DOHH2 (cell line): ENCODE data around the gene SIPA1L3.

Experiments
- H3F3A ChIP-seq: fragments of 200-600 bp; sonication (generic), shearing (Covaris generic); 2 replicates; pipeline ENCODE4 v1.6.0; 2016; ENCODE audit warnings: antibody characterized with exemption, mild to moderate bottlenecking; ENCODE audit not compliant: control insufficient read depth, insufficient read depth
- H3K27ac ChIP-seq: fragments of 200-600 bp; sonication (generic); 2 replicates; pipeline ENCODE4 v1.5.1; 2014; ENCODE audit warnings: low read depth, mild to moderate bottlenecking, low read length, moderate library complexity
- H3K27me3 ChIP-seq: fragments of 200-600 bp; sonication (generic); 2 replicates; pipeline ENCODE4 v1.6.1; 2014; ENCODE audit warnings: mild to moderate bottlenecking, low read length, mixed read lengths; ENCODE audit not compliant: control insufficient read depth
- H3K36me3 ChIP-seq: fragments of 200-600 bp; sonication (generic); 2 replicates; pipeline ENCODE4 v1.6.1; 2014; ENCODE audit warnings: mild to moderate bottlenecking, low read length, moderate library complexity, mixed read lengths; ENCODE audit not compliant: control insufficient read depth
- H3K4me1 ChIP-seq: fragments of 200-600 bp; sonication (generic); 2 replicates; pipeline ENCODE4 v1.6.1; 2014; ENCODE audit warnings: mild to moderate bottlenecking, low read length, mixed read lengths; ENCODE audit not compliant: control insufficient read depth
- H3K4me2 ChIP-seq: fragments of 200-600 bp; sonication (generic); 2 replicates; pipeline ENCODE4 v1.6.0; 2014; ENCODE audit warnings: mild to moderate bottlenecking, low read length, moderate library complexity
- H3K4me3 ChIP-seq: fragments of 200-600 bp; sonication (generic); 2 replicates; pipeline ENCODE4 v1.5.1; 2014; ENCODE audit warnings: mild to moderate bottlenecking, low read length, mixed read lengths
- H3K79me2 ChIP-seq: fragments of 200-600 bp; sonication (generic); 2 replicates; pipeline ENCODE4 v1.6.1; 2014; ENCODE audit warnings: mild to moderate bottlenecking, low read length, mixed read lengths; ENCODE audit not compliant: control insufficient read depth
- H3K9me2 ChIP-seq: fragments of 200-600 bp; sonication (generic); replicated peaks from 2 replicates; pipeline ENCODE4 v1.6.1; 2014; ENCODE audit warnings: mild to moderate bottlenecking, low read length, mixed read lengths; ENCODE audit not compliant: control insufficient read depth
- H3K9me3 ChIP-seq: fragments of 200-600 bp; sonication (generic); 2 replicates; pipeline ENCODE4 v1.6.1; 2014; ENCODE audit warnings: antibody characterized with exemption, low read length, mixed read lengths; ENCODE audit not compliant: control insufficient read depth, insufficient read depth
- H4K20me1 ChIP-seq: fragments of 200-600 bp; sonication (generic); 2 replicates; pipeline ENCODE4 v1.6.0; 2014; ENCODE audit warnings: low read depth, mild to moderate bottlenecking, antibody characterized with exemption, low read length, moderate library complexity; ENCODE audit not compliant: control insufficient read depth, insufficient read depth
- EZH2phosphoT487 ChIP-seq: fragments of 200-600 bp; sonication (generic); IDR thresholded peaks from 2 replicates; pipeline ENCODE4 v1.6.1; 2017; ENCODE audit warnings: borderline replicate concordance, mild to moderate bottlenecking, antibody characterized with exemption, low read length, moderate library complexity, mixed read lengths
- TF ChIP-seq, protein P1 (sequence below): fragments of 200-600 bp; sonication (generic); IDR thresholded peaks from one replicate; pipeline ENCODE4 v1.5.1; 2014; ENCODE audit warnings: antibody characterized with exemption, mild to moderate bottlenecking, low read depth, low read length; ENCODE audit not compliant: poor library complexity, severe bottlenecking

The SIPA1L3 gene

DNA sequence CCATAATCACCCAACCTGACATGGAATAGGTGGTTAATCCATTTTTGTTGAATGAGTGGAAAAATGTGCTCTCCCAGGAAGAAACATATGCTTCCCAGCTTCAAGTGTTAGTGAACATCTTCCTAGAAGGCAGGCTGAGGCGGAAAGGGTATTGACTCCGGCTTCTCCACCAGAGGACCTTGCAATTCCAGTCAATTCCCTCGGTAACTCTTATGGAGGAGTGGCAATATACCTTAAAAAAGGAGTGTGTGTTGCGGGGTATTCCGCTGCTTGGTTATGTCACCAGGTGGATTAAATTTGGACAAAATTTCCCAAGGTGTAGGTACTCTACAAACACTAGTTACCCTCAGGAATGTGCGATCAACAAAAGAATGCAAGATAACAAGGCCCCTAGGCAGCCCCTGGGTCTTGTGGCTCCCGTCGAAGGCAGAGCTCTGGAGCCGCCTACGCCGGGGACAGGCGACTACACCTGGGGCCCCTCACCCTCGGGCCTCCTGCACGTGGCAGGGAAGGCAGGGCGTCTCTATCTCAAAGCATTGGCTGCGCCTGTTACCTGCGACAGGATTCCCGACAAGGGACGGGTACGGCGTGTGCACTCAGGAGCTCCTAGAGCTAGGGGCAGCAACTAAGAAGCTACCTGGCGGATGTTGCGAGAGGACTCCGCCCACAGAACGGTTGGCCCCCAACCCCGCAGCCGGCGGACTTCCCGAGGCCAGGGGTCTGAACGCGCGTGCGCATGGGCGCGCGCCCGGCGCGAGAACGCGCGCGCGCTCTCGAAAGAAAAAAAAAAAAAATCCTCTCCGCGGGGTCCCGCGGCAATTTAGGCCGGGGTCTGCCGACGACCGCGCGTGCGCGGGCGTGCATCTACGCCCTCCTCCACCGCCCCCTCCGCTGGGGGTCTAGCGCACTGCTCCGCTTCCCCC is 801 bp upstream of the SIPA1L3 start, which contains the start of gene WDR87:
WDR87 (minus strand) TSS at position 649 of the 923 bp plus-strand sequence. CDS start 8,355 bp downstream, outside the sequence.
- peaks cover 45% of the 10 kb centered on the region for H3K79me2 ChIP-seq
- no peaks in the 10 kb centered on the region for H3K9me2 ChIP-seq
- no peak for TF ChIP-seq EZH2phosphoT487
- TF ChIP-seq, protein P1, sequence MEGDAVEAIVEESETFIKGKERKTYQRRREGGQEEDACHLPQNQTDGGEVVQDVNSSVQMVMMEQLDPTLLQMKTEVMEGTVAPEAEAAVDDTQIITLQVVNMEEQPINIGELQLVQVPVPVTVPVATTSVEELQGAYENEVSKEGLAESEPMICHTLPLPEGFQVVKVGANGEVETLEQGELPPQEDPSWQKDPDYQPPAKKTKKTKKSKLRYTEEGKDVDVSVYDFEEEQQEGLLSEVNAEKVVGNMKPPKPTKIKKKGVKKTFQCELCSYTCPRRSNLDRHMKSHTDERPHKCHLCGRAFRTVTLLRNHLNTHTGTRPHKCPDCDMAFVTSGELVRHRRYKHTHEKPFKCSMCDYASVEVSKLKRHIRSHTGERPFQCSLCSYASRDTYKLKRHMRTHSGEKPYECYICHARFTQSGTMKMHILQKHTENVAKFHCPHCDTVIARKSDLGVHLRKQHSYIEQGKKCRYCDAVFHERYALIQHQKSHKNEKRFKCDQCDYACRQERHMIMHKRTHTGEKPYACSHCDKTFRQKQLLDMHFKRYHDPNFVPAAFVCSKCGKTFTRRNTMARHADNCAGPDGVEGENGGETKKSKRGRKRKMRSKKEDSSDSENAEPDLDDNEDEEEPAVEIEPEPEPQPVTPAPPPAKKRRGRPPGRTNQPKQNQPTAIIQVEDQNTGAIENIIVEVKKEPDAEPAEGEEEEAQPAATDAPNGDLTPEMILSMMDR, result no peak
- H3K4me3 ChIP-seq, result peak within 1 kb of the TSS; percentile 87
- peaks cover 11% of the 10 kb centered on the region; the same call in 1 of the 2 replicates for H3F3A ChIP-seq
- peaks cover 60% of the 10 kb centered on the region for H3K4me1 ChIP-seq
- no peaks in the 10 kb centered on the region for H4K20me1 ChIP-seq
- H3K27ac ChIP-seq, result peak within 1 kb of the TSS; percentile 83
- no peaks in the 10 kb centered on the region for H3K27me3 ChIP-seq
- H3K9me3 ChIP-seq, result no peaks in the 10 kb centered on the region
- H3K36me3 ChIP-seq, result peaks cover 12% of the 10 kb centered on the region
- peak within 1 kb of the TSS; percentile 95 for H3K4me2 ChIP-seq

DNA sequence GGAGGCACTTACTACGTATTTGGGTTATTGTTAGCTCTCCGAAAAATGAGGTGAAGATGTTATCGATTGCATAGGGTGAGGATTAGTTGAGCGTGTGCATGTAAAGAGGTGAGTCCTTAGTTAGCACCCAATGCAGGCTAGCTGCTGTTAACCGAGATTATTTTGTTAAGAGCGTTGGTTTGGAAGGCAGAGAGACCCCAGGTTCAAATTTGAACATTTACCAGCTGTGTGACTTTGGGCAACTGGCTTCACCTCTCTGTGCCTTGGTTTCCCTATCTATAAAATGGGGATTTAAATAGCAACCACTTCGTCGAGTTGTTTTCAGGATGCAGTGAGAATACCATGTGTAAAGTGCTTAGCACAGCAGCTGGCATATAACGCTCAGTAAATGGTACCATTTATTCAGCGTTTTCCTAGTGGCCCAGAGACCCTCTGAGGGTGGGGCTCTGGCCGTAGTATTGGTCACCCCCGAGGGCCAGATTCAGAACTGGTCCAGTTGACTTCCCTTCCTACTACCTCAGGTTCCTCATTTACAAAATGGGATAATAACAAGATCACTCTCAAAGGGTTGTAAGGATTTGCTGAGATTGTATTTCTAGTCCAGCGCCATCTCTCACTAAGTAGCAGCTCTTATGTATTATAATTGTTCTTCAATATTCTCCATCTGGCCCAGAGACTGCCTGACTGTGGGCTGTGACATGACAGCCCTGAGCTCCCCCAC is 887 bp downstream of the SIPA1L3 start:
- Histone ChIP-seq H3F3A (peaks cover 17% of the 10 kb centered on the region), H3K27ac (peak overlapping the region; percentile 83)

DNA sequence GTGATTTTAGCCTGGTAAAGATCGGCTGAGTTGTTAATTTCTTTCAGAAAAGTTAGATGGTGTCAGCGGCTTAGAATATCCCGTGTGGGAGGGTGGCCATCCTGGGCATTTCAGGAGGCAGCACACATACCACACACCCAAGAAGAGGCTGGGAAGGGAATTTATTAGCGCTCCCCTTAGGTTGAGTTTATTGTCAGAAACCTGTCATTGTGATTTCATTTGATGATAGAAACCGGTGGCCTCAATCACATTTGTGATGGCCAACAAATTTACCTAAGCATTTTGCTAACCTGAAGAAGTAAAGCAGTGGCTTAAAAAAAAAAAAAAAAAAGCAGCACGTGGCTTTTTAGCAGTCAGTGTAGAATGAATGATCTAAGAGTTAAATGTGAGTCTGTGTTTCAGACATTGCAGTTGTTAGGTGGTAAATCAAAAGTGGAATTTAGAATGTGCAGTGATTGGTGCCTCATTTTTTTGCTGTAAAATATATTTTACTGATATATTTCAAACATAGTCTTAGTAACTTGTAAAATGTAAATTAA is 2.7 kb downstream of the SIPA1L3 start:
- TF ChIP-seq EZH2phosphoT487, result no peak
- TF ChIP-seq, protein P1, result no peak
- Histone ChIP-seq H3K4me3 (peak overlapping the region; percentile 87), H3K79me2 (peaks cover 77% of the 10 kb centered on the region), H3K36me3 (peaks cover 12% of the 10 kb centered on the region), H3K9me2 (no peaks in the 10 kb centered on the region), H4K20me1 (no peaks in the 10 kb centered on the region), H3F3A (peaks cover 17% of the 10 kb centered on the region), H3K27ac (peak overlapping the region; percentile 83), H3K4me1 (peaks cover 77% of the 10 kb centered on the region), H3K27me3 (no peaks in the 10 kb centered on the region), H3K4me2 (peak overlapping the region; percentile 75), H3K9me3 (no peaks in the 10 kb centered on the region)

More for the DNA sequence above, 887 bp downstream of the SIPA1L3 start:
- TF ChIP-seq, protein P1, result no peak
- TF ChIP-seq EZH2phosphoT487, result no peak
- peak overlapping the region; percentile 87 for H3K4me3 ChIP-seq
- H3K79me2 ChIP-seq, result peaks cover 59% of the 10 kb centered on the region
- H3K4me1 ChIP-seq, result peaks cover 75% of the 10 kb centered on the region
- H3K9me3 ChIP-seq, result no peaks in the 10 kb centered on the region
- H4K20me1 ChIP-seq, result no peaks in the 10 kb centered on the region
- no peaks in the 10 kb centered on the region for H3K27me3 ChIP-seq
- no peaks in the 10 kb centered on the region for H3K9me2 ChIP-seq
- peak overlapping the region; percentile 75 for H3K4me2 ChIP-seq
- peaks cover 12% of the 10 kb centered on the region for H3K36me3 ChIP-seq
